ENCODE measurements around the gene GNG7. TPM values are rescaled to one million over a fixed set of nuclear protein-coding genes. Genes with fewer than 3 reads are reported as not detected.
"Not testable (repeated sequence)": the region's sequence is repeated elsewhere in the genome, so short reads cannot be mapped to it uniquely, and the experiment has no call there.

GNG7 gene
- polyA plus RNA-seq, 1 experiment, result 0.57 TPM

DNA sequence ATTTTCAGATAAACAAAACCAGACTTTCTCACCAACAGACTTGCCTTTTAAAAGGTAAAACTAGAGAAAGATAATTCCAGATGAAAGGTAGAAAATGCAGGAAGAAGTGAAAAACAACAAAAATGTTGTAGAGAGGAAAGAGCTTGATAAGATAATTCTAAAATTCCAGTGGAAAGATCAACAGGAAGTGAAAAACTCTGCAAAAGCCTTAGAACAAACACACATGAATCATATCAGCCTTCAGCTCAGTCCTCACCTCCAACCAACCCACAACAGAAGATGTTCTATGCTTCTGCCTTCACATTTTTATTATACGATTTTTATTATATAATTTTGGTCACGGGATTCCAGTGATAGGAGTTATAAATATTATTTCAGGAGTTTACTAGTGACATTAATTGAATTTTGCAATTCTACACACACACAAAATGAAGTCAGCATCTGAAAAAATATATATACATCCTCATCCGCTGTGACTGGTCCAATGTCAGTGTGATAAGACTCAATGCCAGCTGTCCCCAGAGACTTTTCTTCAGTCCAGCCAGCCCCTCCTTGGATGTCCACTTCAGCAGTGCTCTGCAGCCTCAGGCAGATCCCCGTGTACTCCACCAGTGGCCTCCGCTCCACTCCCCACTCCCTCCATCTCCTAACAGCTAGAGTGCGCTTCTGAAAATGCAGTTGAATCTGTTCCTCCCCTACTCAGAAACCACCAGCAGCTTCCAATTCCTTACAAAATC, 168.6 kb downstream of the GNG7 start:
- TF ChIP-seq, protein P1, sequence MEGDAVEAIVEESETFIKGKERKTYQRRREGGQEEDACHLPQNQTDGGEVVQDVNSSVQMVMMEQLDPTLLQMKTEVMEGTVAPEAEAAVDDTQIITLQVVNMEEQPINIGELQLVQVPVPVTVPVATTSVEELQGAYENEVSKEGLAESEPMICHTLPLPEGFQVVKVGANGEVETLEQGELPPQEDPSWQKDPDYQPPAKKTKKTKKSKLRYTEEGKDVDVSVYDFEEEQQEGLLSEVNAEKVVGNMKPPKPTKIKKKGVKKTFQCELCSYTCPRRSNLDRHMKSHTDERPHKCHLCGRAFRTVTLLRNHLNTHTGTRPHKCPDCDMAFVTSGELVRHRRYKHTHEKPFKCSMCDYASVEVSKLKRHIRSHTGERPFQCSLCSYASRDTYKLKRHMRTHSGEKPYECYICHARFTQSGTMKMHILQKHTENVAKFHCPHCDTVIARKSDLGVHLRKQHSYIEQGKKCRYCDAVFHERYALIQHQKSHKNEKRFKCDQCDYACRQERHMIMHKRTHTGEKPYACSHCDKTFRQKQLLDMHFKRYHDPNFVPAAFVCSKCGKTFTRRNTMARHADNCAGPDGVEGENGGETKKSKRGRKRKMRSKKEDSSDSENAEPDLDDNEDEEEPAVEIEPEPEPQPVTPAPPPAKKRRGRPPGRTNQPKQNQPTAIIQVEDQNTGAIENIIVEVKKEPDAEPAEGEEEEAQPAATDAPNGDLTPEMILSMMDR (IDR thresholded peaks at IDR 0.05; ENCODE audit: low read depth, low read length), result no peak
- POLR2A ChIA-PET, result interaction anchor here (2.5 kb wide), 1 partner anchor 58 kb away, joined by 9 read pairs; the partner anchor contains the start of gene GADD45B
- no peak for DNase-seq (ENCODE audit: low read depth, low spot score)
- Histone ChIP-seq H3K9me3 (ENCODE audit: control insufficient read depth, insufficient read depth, low read length) (peaks cover 20% of the 10 kb centered on the region), H3K27ac (ENCODE audit: low read depth, low read length) (no peak overlapping the region), H3K4me3 (ENCODE audit: low read depth, low read length) (no peak overlapping the region), H3K27me3 (ENCODE audit: control insufficient read depth, insufficient read depth, low read length) (no peaks in the 10 kb centered on the region)
- CTCF ChIA-PET, result interaction anchor here (0.6 kb wide), 1 partner anchor 27 kb away, joined by 3 read pairs; no protein-coding TSS in a partner anchor

DNA sequence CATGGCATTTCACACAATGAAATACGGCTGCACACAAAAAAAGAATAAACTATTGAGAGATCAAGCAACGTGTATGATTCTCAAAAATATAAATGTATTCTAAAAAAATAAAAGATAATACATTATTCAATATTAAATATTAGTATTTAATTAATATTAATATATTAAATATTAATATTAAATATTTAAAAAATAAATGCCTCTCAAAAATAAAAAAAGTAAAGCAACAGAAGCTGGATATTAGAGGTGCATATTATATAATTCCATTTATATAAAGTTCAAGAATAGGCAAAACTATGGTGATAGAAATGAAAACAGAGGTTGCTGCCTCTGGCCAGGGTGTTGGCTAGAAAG, 169.4 kb downstream of the GNG7 start:
- H3K4me3 ChIP-seq (ENCODE audit: low read depth, low read length), result no peak overlapping the region
- peaks cover 20% of the 10 kb centered on the region for H3K9me3 ChIP-seq (ENCODE audit: control insufficient read depth, insufficient read depth, low read length)
- ChIA-PET POLR2A (interaction anchor here (2.5 kb wide), 1 partner anchor 57 kb away, joined by 9 read pairs; the partner anchor contains the start of gene GADD45B), CTCF (no interaction called here)
- H3K27me3 ChIP-seq (ENCODE audit: control insufficient read depth, insufficient read depth, low read length), result no peaks in the 10 kb centered on the region
- H3K27ac ChIP-seq (ENCODE audit: low read depth, low read length), result peak overlapping the region; percentile 47
- TF ChIP-seq, protein P1 (IDR thresholded peaks at IDR 0.05; ENCODE audit: low read depth, low read length), result no peak
- DNase-seq (ENCODE audit: low read depth, low spot score), result no peak

DNA sequence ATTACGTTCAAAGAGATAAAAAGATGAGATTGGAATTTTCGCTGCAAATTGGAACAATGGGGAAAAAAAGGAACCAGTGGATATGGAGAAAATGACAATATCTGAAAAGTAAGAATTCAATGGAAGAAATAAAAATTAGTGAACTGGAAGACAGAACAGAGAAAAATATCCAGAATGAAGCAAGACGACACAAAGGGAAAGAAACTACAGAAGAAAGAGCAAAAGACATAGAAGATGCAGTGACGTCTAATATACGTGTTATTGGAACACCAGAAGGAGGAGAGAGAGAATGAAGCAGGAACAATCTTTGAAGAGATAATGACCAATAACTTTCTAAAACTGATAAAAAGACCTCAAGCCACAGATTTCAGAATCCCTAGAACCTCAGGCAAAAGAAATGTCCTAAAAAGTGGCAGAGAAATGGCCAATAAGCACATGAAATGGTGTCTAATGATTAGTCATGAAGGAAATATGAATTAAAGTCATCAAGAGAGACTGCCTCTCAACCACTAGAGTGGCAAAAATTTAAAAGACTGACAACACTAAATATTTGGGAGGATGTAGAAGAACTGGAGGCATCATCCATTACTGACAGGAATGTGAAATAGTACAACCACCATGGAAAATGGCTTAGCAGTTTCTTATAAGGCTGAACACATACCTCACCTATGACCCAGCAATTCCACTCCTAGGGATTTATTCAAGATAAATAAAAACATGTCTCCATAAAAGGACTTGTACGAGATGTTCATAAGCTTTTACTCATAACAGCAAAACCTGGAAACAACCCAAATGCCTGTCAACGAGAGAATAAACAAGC, 170.0 kb downstream of the GNG7 start:
- H3K9me3 ChIP-seq (ENCODE audit: control insufficient read depth, insufficient read depth, low read length), result peaks cover 20% of the 10 kb centered on the region
- no peaks in the 10 kb centered on the region for H3K27me3 ChIP-seq (ENCODE audit: control insufficient read depth, insufficient read depth, low read length)
- H3K27ac ChIP-seq (ENCODE audit: low read depth, low read length), result no peak overlapping the region
- TF ChIP-seq, protein P1 (IDR thresholded peaks at IDR 0.05; ENCODE audit: low read depth, low read length), result no peak
- CTCF ChIA-PET, result no interaction called here
- H3K4me3 ChIP-seq (ENCODE audit: low read depth, low read length), result no peak overlapping the region
- POLR2A ChIA-PET, result interaction anchor here (2.5 kb wide), 1 partner anchor 56 kb away, joined by 9 read pairs; the partner anchor contains the start of gene GADD45B
- no peak for DNase-seq (ENCODE audit: low read depth, low spot score)

DNA sequence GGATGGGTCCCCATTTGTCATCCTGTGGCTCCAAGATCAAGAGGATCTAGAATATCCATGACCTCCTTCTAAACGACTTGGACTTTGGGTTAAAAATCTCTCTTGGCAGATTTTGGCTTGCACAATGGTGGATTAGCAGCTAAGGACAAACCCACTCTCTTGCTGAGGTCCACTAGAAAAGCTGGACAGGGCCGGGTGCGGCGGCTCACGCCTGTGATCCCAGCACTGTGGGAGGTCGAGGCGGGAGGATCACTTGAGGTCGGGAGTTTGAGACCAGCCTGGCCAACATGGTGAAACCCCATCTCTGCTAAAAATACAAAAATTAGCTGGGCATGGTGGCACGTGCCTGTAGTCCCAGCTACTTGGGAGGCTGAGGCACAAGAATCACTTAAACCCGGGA, 172.6 kb downstream of the GNG7 start:
- DNase-seq (ENCODE audit: low read depth, low spot score); H3K27me3 ChIP-seq (ENCODE audit: control insufficient read depth, insufficient read depth, low read length); H3K27ac ChIP-seq (ENCODE audit: low read depth, low read length); CTCF ChIA-PET; H3K4me3 ChIP-seq (ENCODE audit: low read depth, low read length): not testable (repeated sequence)
- peaks cover 18% of the 10 kb centered on the region for H3K9me3 ChIP-seq (ENCODE audit: control insufficient read depth, insufficient read depth, low read length)
- POLR2A ChIA-PET, result interaction anchor here (1.7 to 3.2 kb wide), 2 partner anchors 11 to 54 kb away, joined by 5 to 26 read pairs; partner anchors contain the start of gene GADD45B

DNA sequence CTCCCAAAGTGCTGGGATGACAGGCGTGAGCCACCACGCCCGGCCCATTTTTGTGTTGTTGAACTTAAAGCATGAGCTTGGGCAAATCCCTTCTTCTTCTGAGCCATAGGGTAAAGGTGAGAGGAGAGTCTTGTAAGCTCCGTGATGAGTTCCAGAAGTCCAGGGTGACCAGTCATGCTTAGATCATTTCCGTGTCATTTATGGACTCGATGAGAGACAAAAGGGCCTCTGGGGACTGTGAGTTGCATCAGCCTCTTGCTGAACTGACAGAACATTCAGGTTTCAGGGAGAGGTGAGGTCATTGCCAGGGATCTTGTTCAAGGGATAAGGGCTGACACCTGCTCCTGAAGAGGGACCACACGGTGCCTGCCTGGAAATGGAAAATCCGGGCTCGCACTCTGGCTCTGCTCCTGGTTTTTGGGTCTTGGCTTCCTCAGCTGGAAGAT, 173.0 kb downstream of the GNG7 start:
- CTCF ChIA-PET, result no interaction called here
- POLR2A ChIA-PET, result interaction anchor here (1.7 to 3.2 kb wide), 2 partner anchors 11 to 53 kb away, joined by 5 to 26 read pairs; partner anchors contain the start of gene GADD45B
- H3K27me3 ChIP-seq (ENCODE audit: control insufficient read depth, insufficient read depth, low read length), result no peaks in the 10 kb centered on the region
- DNase-seq (ENCODE audit: low read depth, low spot score), result no peak
- H3K27ac ChIP-seq (ENCODE audit: low read depth, low read length), result no peak overlapping the region
- no peak overlapping the region for H3K4me3 ChIP-seq (ENCODE audit: low read depth, low read length)
- TF ChIP-seq, protein P1 (IDR thresholded peaks at IDR 0.05; ENCODE audit: low read depth, low read length), result no peak
- H3K9me3 ChIP-seq (ENCODE audit: control insufficient read depth, insufficient read depth, low read length), result peaks cover 14% of the 10 kb centered on the region
